WTC11 (cell line): Measurements from ENCODE around the gene COX14. TPM values are rescaled to one million over a fixed set of nuclear protein-coding genes. Genes with fewer than 3 reads are reported as not detected.

ENCODE experiments used
- ATAC-seq: fragments of 200-7000 bp; cut with Tn5 transposase; 2 replicates; pipeline ENCODE4 v1.10.0; 2021; ENCODE audit warnings: mild to moderate bottlenecking, moderate library complexity
- CTCF ChIA-PET: fragments of 300-600 bp; sonication (Branson Sonifier 250); formaldehyde crosslinking; loops from one replicate; lab custom pipeline; 2021; ENCODE audit warnings: antibody characterized with exemption; lab: Charles Lee
- POLR2A ChIA-PET: fragments of 350-600 bp; sonication (Branson Sonifier 250); formaldehyde crosslinking; loops from one replicate; lab custom pipeline; 2021; ENCODE audit warnings: antibody characterized with exemption; lab: Charles Lee
- DNase-seq: peaks from one replicate; pipeline ENCODE4 v3.0.0; 2021; ENCODE audit warnings: low spot score
- H3K27ac Mint-ChIP-seq: 2 replicates; pipeline ENCODE4 v1.8.0; 2021; ENCODE audit warnings: mixed read lengths
- H3K27me3 Mint-ChIP-seq: 2 replicates; pipeline ENCODE4 v1.8.0; 2021; ENCODE audit warnings: low read depth, mild to moderate bottlenecking, moderate library complexity, mixed read lengths
- H3K36me3 Mint-ChIP-seq: 2 replicates; pipeline ENCODE4 v1.8.0; 2021; ENCODE audit warnings: mixed read lengths
- H3K4me1 Mint-ChIP-seq: 2 replicates; pipeline ENCODE4 v1.8.0; 2022; ENCODE audit warnings: mixed read lengths
- H3K4me3 Mint-ChIP-seq: 2 replicates; pipeline ENCODE4 v1.8.0; 2021; ENCODE audit warnings: mild to moderate bottlenecking, moderate library complexity, mixed read lengths
- H3K9me3 Mint-ChIP-seq: 2 replicates; pipeline ENCODE4 v1.8.0; 2021; ENCODE audit warnings: mixed read lengths
- CDX4 ChIP-seq: fragments of 250-450 bp; sonication (Bioruptor Pico); IDR thresholded peaks from 2 replicates; pipeline ENCODE4 v1.9.0; 2021; ENCODE audit warnings: moderate library complexity, mild to moderate bottlenecking, inconsistent platforms, borderline replicate concordance
- CTCF ChIP-seq: fragments of 200-600 bp; IDR thresholded peaks from 2 replicates; pipeline ENCODE4 v1.8.0; 2022; ENCODE audit warnings: antibody characterized with exemption
- E2F5 ChIP-seq: sonication (generic); formaldehyde crosslinking; IDR thresholded peaks from 2 replicates; pipeline ENCODE4 v1.8.1; 2022; ENCODE audit warnings: mild to moderate bottlenecking, moderate library complexity, missing genetic modification reagents
- ETV6 ChIP-seq: sonication (generic); formaldehyde crosslinking; IDR thresholded peaks from 2 replicates; pipeline ENCODE4 v1.8.1; 2022; ENCODE audit warnings: mild to moderate bottlenecking, missing genetic modification reagents
- GRHL2 ChIP-seq: fragments of 250-450 bp; sonication (Bioruptor Pico); IDR thresholded peaks from 2 replicates; pipeline ENCODE4 v1.8.0; 2022; ENCODE audit warnings: mild to moderate bottlenecking, moderate library complexity; ENCODE audit not compliant: insufficient replicate concordance, severe bottlenecking
- MLX ChIP-seq: sonication (generic); formaldehyde crosslinking; IDR thresholded peaks from 2 replicates; pipeline ENCODE4 v1.8.1; 2023; ENCODE audit warnings: mild to moderate bottlenecking, missing genetic modification reagents, moderate library complexity
- NFE2L1 ChIP-seq: sonication (generic); formaldehyde crosslinking; IDR thresholded peaks from 2 replicates; pipeline ENCODE4 v1.8.1; 2023; ENCODE audit warnings: missing genetic modification reagents
- OVOL2 ChIP-seq: fragments of 250-450 bp; sonication (Bioruptor Pico); IDR thresholded peaks from 2 replicates; pipeline ENCODE4 v1.9.0; 2021; ENCODE audit warnings: mild to moderate bottlenecking, borderline replicate concordance
- PRDM15 ChIP-seq: sonication (generic); formaldehyde crosslinking; IDR thresholded peaks from 2 replicates; pipeline ENCODE4 v1.8.0; 2022; ENCODE audit warnings: missing genetic modification reagents
- STAT6 ChIP-seq: sonication (generic); formaldehyde crosslinking; conservative IDR thresholded peaks from 2 replicates; pipeline ENCODE4 v1.8.1; 2023; ENCODE audit warnings: mild to moderate bottlenecking, low read depth, missing genetic modification reagents, moderate library complexity
- TP53 ChIP-seq: sonication (generic); formaldehyde crosslinking; IDR thresholded peaks from 2 replicates; pipeline ENCODE4 v1.8.1; 2023; ENCODE audit warnings: mild to moderate bottlenecking, missing genetic modification reagents
- USF2 ChIP-seq: sonication (generic); formaldehyde crosslinking; IDR thresholded peaks from 2 replicates; pipeline ENCODE4 v1.8.1; 2023; ENCODE audit warnings: mild to moderate bottlenecking, missing genetic modification reagents, moderate library complexity
- ZNF281 ChIP-seq: sonication (generic); formaldehyde crosslinking; IDR thresholded peaks from 2 replicates; pipeline ENCODE4 v1.8.0; 2023; ENCODE audit warnings: mild to moderate bottlenecking, missing genetic modification reagents
- ZNF423 ChIP-seq: fragments of 250-450 bp; sonication (Bioruptor Pico); IDR thresholded peaks from 2 replicates; pipeline ENCODE4 v2.1.2; 2022; ENCODE audit warnings: mild to moderate bottlenecking, moderate library complexity
- ZNF671 ChIP-seq: fragments of 250-450 bp; sonication (Bioruptor Pico); IDR thresholded peaks from 2 replicates; pipeline ENCODE4 v1.8.0; 2021; ENCODE audit warnings: mild to moderate bottlenecking
- total RNA-seq: library from RNA; stranded (reverse); gene quantifications from 3 replicates; pipeline ENCODE4 v1.2.3, GENCODE V29; 2021

The COX14 gene
- total RNA-seq, 1 experiment from 2014 or later: 41.4 TPM

- TF ChIP-seq PRDM15 (CRISPR knock-in tag) (no peak), CDX4 (no peak), STAT6 (no peak), GRHL2 (CRISPR knock-in tag) (no peak), NFE2L1 (CRISPR knock-in tag) (no peak), ZNF281 (CRISPR knock-in tag) (no peak), TP53 (CRISPR knock-in tag) (no peak), OVOL2 (CRISPR knock-in tag) (no peak), ZNF423 (CRISPR knock-in tag) (no peak)
These were observed 38.3 kb upstream of the COX14 start (continued) for GRCh38 chr12:50073712-50074111.

- POLR2A ChIA-PET: interaction anchor here (0.7 kb wide), 1 partner anchor 247 kb away, joined by 3 read pairs; the partner anchor contains the start of gene NCKAP5L
These were observed 36.9 kb upstream of the COX14 start for GRCh38 chr12:50074936-50075807.

More at GRCh38 chr12:50074936-50075807, 36.9 kb upstream of the COX14 start:
- DNase-seq (peak; percentile 93), ATAC-seq (peak; percentile 93)
- Mint-ChIP-seq H3K36me3 (no peaks in the 10 kb centered on the region), H3K4me1 (peaks cover 18% of the 10 kb centered on the region), H3K27me3 (peaks cover 8% of the 10 kb centered on the region), H3K9me3 (no peaks in the 10 kb centered on the region), H3K27ac (peak overlapping the region; percentile 72; the same call in 1 of the 2 replicates), H3K4me3 (no peak overlapping the region)
- no peak for TF ChIP-seq USF2 (CRISPR knock-in tag)
- no peak for TF ChIP-seq ZNF671 (CRISPR knock-in tag)
- no peak; the same call in 1 of the 2 replicates for TF ChIP-seq ETV6
- no peak for TF ChIP-seq MLX
- peak; percentile 84 for TF ChIP-seq CTCF
- TF ChIP-seq E2F5: no peak
- CTCF ChIA-PET: interaction anchor here (0.9 to 3.8 kb wide), 12 partner anchors 10 to 239 kb away, joined by 4 to 25 read pairs (median 9); partner anchors contain the start of genes COX14, LIMA1 and SMARCD1
